Activated naive CD8-positive, alpha-beta T cell (primary cell): ENCODE measurements around the gene IMPDH1.

ENCODE experiments used
- H3K27ac Mint-ChIP-seq: one replicate; pipeline ENCODE4 v1.8.0; 2021; ENCODE audit warnings: mixed read lengths
- H3K27me3 Mint-ChIP-seq: one replicate; pipeline ENCODE4 v1.8.0; 2021; ENCODE audit warnings: mixed read lengths
- H3K36me3 Mint-ChIP-seq: one replicate; pipeline ENCODE4 v1.8.0; 2021; ENCODE audit warnings: mixed read lengths
- H3K4me1 Mint-ChIP-seq: one replicate; pipeline ENCODE4 v1.8.0; 2021; ENCODE audit warnings: low read depth, mixed read lengths
- H3K4me3 Mint-ChIP-seq: one replicate; pipeline ENCODE4 v1.8.0; 2021; ENCODE audit warnings: mild to moderate bottlenecking, mixed read lengths
- H3K9me3 Mint-ChIP-seq: one replicate; pipeline ENCODE4 v1.8.0; 2021; ENCODE audit warnings: low read depth, mixed read lengths

The IMPDH1 gene

GRCh38 chr7:128389085-128389617 lies 20.6 kb downstream of the IMPDH1 start:
- Mint-ChIP-seq H3K4me3 (no peak overlapping the region), H3K36me3 (no peaks in the 10 kb centered on the region), H3K9me3 (no peaks in the 10 kb centered on the region), H3K4me1 (peaks cover 2% of the 10 kb centered on the region), H3K27me3 (no peaks in the 10 kb centered on the region), H3K27ac (no peak overlapping the region)

- Mint-ChIP-seq H3K27ac (no peak overlapping the region), H3K4me3 (no peak overlapping the region), H3K36me3 (no peaks in the 10 kb centered on the region), H3K27me3 (no peaks in the 10 kb centered on the region), H3K4me1 (peaks cover 2% of the 10 kb centered on the region), H3K9me3 (no peaks in the 10 kb centered on the region)
These were observed 21.7 kb downstream of the IMPDH1 start for GRCh38 chr7:128388145-128388485.

- Mint-ChIP-seq H3K4me1 (peaks cover 2% of the 10 kb centered on the region), H3K9me3 (no peaks in the 10 kb centered on the region), H3K4me3 (no peak overlapping the region), H3K36me3 (no peaks in the 10 kb centered on the region), H3K27ac (no peak overlapping the region), H3K27me3 (no peaks in the 10 kb centered on the region)
These were observed 22.3 kb downstream of the IMPDH1 start for GRCh38 chr7:128387216-128388144.

- H3K4me1 Mint-ChIP-seq: peaks cover 2% of the 10 kb centered on the region
- no peaks in the 10 kb centered on the region for H3K27me3 Mint-ChIP-seq
- no peak overlapping the region for H3K4me3 Mint-ChIP-seq
- no peak overlapping the region for H3K27ac Mint-ChIP-seq
- H3K9me3 Mint-ChIP-seq: no peaks in the 10 kb centered on the region
- no peaks in the 10 kb centered on the region for H3K36me3 Mint-ChIP-seq
These were observed 23.5 kb downstream of the IMPDH1 start for GRCh38 chr7:128385988-128386925.

- Mint-ChIP-seq H3K9me3 (no peaks in the 10 kb centered on the region), H3K27me3 (peaks cover under 1% of the 10 kb centered on the region), H3K4me3 (no peak overlapping the region), H3K27ac (no peak overlapping the region), H3K4me1 (peaks cover 2% of the 10 kb centered on the region), H3K36me3 (no peaks in the 10 kb centered on the region)
These were observed 25.1 kb downstream of the IMPDH1 start for GRCh38 chr7:128384726-128385125.

- Mint-ChIP-seq H3K36me3 (no peaks in the 10 kb centered on the region), H3K27ac (no peak overlapping the region), H3K4me1 (peaks cover 2% of the 10 kb centered on the region), H3K4me3 (no peak overlapping the region), H3K27me3 (peaks cover 3% of the 10 kb centered on the region), H3K9me3 (no peaks in the 10 kb centered on the region)
These were observed 26.0 kb downstream of the IMPDH1 start for GRCh38 chr7:128383776-128384175.

- Mint-ChIP-seq H3K27ac (no peak overlapping the region), H3K36me3 (no peaks in the 10 kb centered on the region), H3K9me3 (no peaks in the 10 kb centered on the region), H3K27me3 (peaks cover 3% of the 10 kb centered on the region), H3K4me1 (no peaks in the 10 kb centered on the region), H3K4me3 (no peak overlapping the region)
These were observed 28.5 kb downstream of the IMPDH1 start for GRCh38 chr7:128381161-128381821.

- no peaks in the 10 kb centered on the region for H3K4me1 Mint-ChIP-seq
- H3K27ac Mint-ChIP-seq: no peak overlapping the region
- no peaks in the 10 kb centered on the region for H3K9me3 Mint-ChIP-seq
- H3K27me3 Mint-ChIP-seq: peaks cover 3% of the 10 kb centered on the region
- no peaks in the 10 kb centered on the region for H3K36me3 Mint-ChIP-seq
- no peak overlapping the region for H3K4me3 Mint-ChIP-seq
These were observed 29.2 kb downstream of the IMPDH1 start for GRCh38 chr7:128380483-128381106.

- Mint-ChIP-seq H3K4me3 (no peak overlapping the region), H3K27me3 (peaks cover 3% of the 10 kb centered on the region), H3K4me1 (no peaks in the 10 kb centered on the region), H3K36me3 (no peaks in the 10 kb centered on the region), H3K27ac (no peak overlapping the region), H3K9me3 (no peaks in the 10 kb centered on the region)
These were observed 29.8 kb downstream of the IMPDH1 start for GRCh38 chr7:128379900-128380479.

- no peaks in the 10 kb centered on the region for H3K4me1 Mint-ChIP-seq
- H3K9me3 Mint-ChIP-seq: no peaks in the 10 kb centered on the region
- peaks cover 3% of the 10 kb centered on the region for H3K27me3 Mint-ChIP-seq
- H3K27ac Mint-ChIP-seq: no peak overlapping the region
- no peak overlapping the region for H3K4me3 Mint-ChIP-seq
- no peaks in the 10 kb centered on the region for H3K36me3 Mint-ChIP-seq
These were observed 31.1 kb downstream of the IMPDH1 start for GRCh38 chr7:128378637-128379036.

- Mint-ChIP-seq H3K27me3 (peaks cover 3% of the 10 kb centered on the region), H3K4me1 (no peaks in the 10 kb centered on the region), H3K36me3 (no peaks in the 10 kb centered on the region), H3K4me3 (no peak overlapping the region), H3K9me3 (no peaks in the 10 kb centered on the region), H3K27ac (no peak overlapping the region)
These were observed 33.7 kb downstream of the IMPDH1 start for GRCh38 chr7:128376077-128376476.

- H3K4me3 Mint-ChIP-seq: no peak overlapping the region
- H3K9me3 Mint-ChIP-seq: no peaks in the 10 kb centered on the region
- H3K27ac Mint-ChIP-seq: no peak overlapping the region
- no peaks in the 10 kb centered on the region for H3K4me1 Mint-ChIP-seq
- no peaks in the 10 kb centered on the region for H3K36me3 Mint-ChIP-seq
- H3K27me3 Mint-ChIP-seq: peaks cover 2% of the 10 kb centered on the region
These were observed 35.7 kb downstream of the IMPDH1 start for GRCh38 chr7:128374041-128374440.

GRCh38 chr7:128373606-128374005 lies 36.2 kb downstream of the IMPDH1 start:
- H3K4me3 Mint-ChIP-seq: no peak overlapping the region
- peaks cover 2% of the 10 kb centered on the region for H3K27me3 Mint-ChIP-seq
- no peak overlapping the region for H3K27ac Mint-ChIP-seq
- no peaks in the 10 kb centered on the region for H3K36me3 Mint-ChIP-seq
- H3K9me3 Mint-ChIP-seq: no peaks in the 10 kb centered on the region
- H3K4me1 Mint-ChIP-seq: no peaks in the 10 kb centered on the region

- no peaks in the 10 kb centered on the region for H3K9me3 Mint-ChIP-seq
- H3K27ac Mint-ChIP-seq: no peak overlapping the region
- H3K27me3 Mint-ChIP-seq: peaks cover 10% of the 10 kb centered on the region
- no peak overlapping the region for H3K4me3 Mint-ChIP-seq
- H3K4me1 Mint-ChIP-seq: no peaks in the 10 kb centered on the region
- no peaks in the 10 kb centered on the region for H3K36me3 Mint-ChIP-seq
These were observed 39.3 kb downstream of the IMPDH1 start for GRCh38 chr7:128370491-128370890.
